Panc1 (cell line): ENCODE measurements around the gene LAP3. TPM values are rescaled to one million over a fixed set of nuclear protein-coding genes. Genes with fewer than 3 reads are reported as not detected.

Source experiments
- ATAC-seq: fragments of 200-7000 bp; cut with Tn5 transposase; 2 replicates; pipeline ENCODE4 v1.9.1; 2020; ENCODE audit warnings: mild to moderate bottlenecking, moderate library complexity
- BruUV-seq: library from RNA; stranded (reverse); fragments of 400-500 nt; replicated peaks from 2 replicates; lab custom pipeline; 2021; lab: Mats Ljungman, UMichigan
- CTCF ChIA-PET: fragments of 300-600 bp; sonication (Branson Sonifier 250); formaldehyde crosslinking; loops from one replicate; lab custom pipeline; 2022; ENCODE audit warnings: antibody characterized with exemption; lab: Charles Lee
- POLR2A ChIA-PET: fragments of 300-600 bp; sonication (Branson Sonifier 250); formaldehyde crosslinking; loops from one replicate; lab custom pipeline; 2022; ENCODE audit warnings: antibody characterized with exemption; lab: Charles Lee
- DNase-seq: peaks from one replicate; pipeline ENCODE4 v3.0.0-alpha.2; 2010; ENCODE audit warnings: low read depth, low spot score
- H3K27ac ChIP-seq: 2 replicates; pipeline ENCODE4 v1.5.1; 2011; ENCODE audit warnings: mild to moderate bottlenecking, low read length, inconsistent platforms
- H3K27me3 ChIP-seq: fragments of 200-500 bp; sonication (Bioruptor generic); 2 replicates; pipeline ENCODE4 v1.6.0; 2014; ENCODE audit warnings: low read length, inconsistent platforms; ENCODE audit not compliant: control insufficient read depth, insufficient read depth
- H3K36me3 ChIP-seq: fragments of 200-500 bp; sonication (Bioruptor generic); 2 replicates; pipeline ENCODE4 v1.5.1; 2014; ENCODE audit warnings: inconsistent platforms, mild to moderate bottlenecking, low read length, moderate library complexity; ENCODE audit not compliant: control insufficient read depth, insufficient read depth
- H3K4me1 ChIP-seq: 2 replicates; pipeline ENCODE4 v1.5.1; 2011; ENCODE audit warnings: inconsistent platforms, mild to moderate bottlenecking, low read length, moderate library complexity; ENCODE audit not compliant: control insufficient read depth, insufficient read depth
- H3K4me3 ChIP-seq, 2 experiments: 2 replicates each; pipeline ENCODE4 v1.5.1; 2011 to 2012; ENCODE audit warnings: low read depth in 2 of 2, low read length in 2 of 2, mild to moderate bottlenecking in 2 of 2, inconsistent platforms in 1 of 2, moderate library complexity in 1 of 2
- H3K9me3 ChIP-seq: fragments of 200-500 bp; sonication (Bioruptor generic); 2 replicates; pipeline ENCODE4 v1.5.1; 2014; ENCODE audit warnings: low read depth, mild to moderate bottlenecking, inconsistent platforms, low read length, moderate library complexity; ENCODE audit not compliant: control insufficient read depth, insufficient read depth
- CTCF ChIP-seq: fragments of 450-650 bp; IDR thresholded peaks from 2 replicates; pipeline ENCODE4 v1.5.1; 2017; ENCODE audit warnings: mild to moderate bottlenecking
- POLR2AphosphoS5 ChIP-seq: IDR thresholded peaks from 2 replicates; pipeline ENCODE4 v1.6.1; 2012; ENCODE audit warnings: mild to moderate bottlenecking, low read depth, low read length, moderate library complexity
- REST ChIP-seq, 2 experiments: IDR thresholded peaks; 2 replicates each; pipeline ENCODE4 v1.6.1; 2011 to 2012; ENCODE audit warnings: low read depth in 2 of 2, control low read depth in 1 of 2, low read length in 1 of 2, mild to moderate bottlenecking in 1 of 2, moderate library complexity in 1 of 2; ENCODE audit not compliant: insufficient read depth in 1 of 2
- SIN3A ChIP-seq: IDR thresholded peaks from 2 replicates; pipeline ENCODE4 v1.6.1; 2012; ENCODE audit warnings: low read depth, mild to moderate bottlenecking, low read length, moderate library complexity, borderline replicate concordance; ENCODE audit not compliant: insufficient read depth
- TCF7L2 ChIP-seq: IDR thresholded peaks from 2 replicates; pipeline ENCODE4 v1.6.1; 2011; ENCODE audit warnings: mild to moderate bottlenecking, low read depth, low read length, inconsistent platforms
- in situ Hi-C: cut with HindIII; loops from 2 replicates; pipeline ENCODE4 v1.10.0; 2016; ENCODE audit warnings: low sequenced_read_pairs, low pct_unique_long_range_greater_than_20kb
- intact Hi-C: fragments of 100-400 bp; cut with micrococcal nuclease; formaldehyde crosslinking; loops from one replicate; pipeline ENCODE4 v1.10.0; 2022; ENCODE audit not compliant: unreplicated experiment
- total RNA-seq: library from RNA; stranded (reverse); gene quantifications from one replicate; pipeline ENCODE4 v1.2.1, GENCODE V29; 2021; ENCODE audit not compliant: unreplicated experiment

Gene LAP3
- total RNA-seq, 1 experiment from 2014 or later = 51.4 TPM

- BruUV-seq = no TSS peak
- no peak overlapping the region for H3K27ac ChIP-seq
- DNase-seq (peak; percentile 5), ATAC-seq (no peak)
- H3K9me3 ChIP-seq = no peaks in the 10 kb centered on the region
- no peaks in the 10 kb centered on the region for H3K4me1 ChIP-seq
- H3K36me3 ChIP-seq = no peaks in the 10 kb centered on the region
- in situ Hi-C loops (no loop called here), intact Hi-C loops (loop anchor here (10.0 kb wide), 1 partner anchor 1051 kb away; no protein-coding TSS in a partner anchor)
- no peak for TF ChIP-seq REST (IDR thresholded peaks at IDR 0.05; ENCODE audit: insufficient read depth in 1 of 2, low read depth in 2 of 2, low read length in 1 of 2)
- TF ChIP-seq POLR2AphosphoS5 = no peak
- TF ChIP-seq CTCF = no peak
- no peak for TF ChIP-seq SIN3A
- TF ChIP-seq TCF7L2 = no peak
- CTCF ChIA-PET = no interaction called here
- H3K27me3 ChIP-seq = no peaks in the 10 kb centered on the region
- POLR2A ChIA-PET = interaction anchor here (0.5 kb wide), 1 partner anchor 1927 kb away, joined by 9 read pairs; no protein-coding TSS in a partner anchor
- no peak overlapping the region for H3K4me3 ChIP-seq
Measured at GRCh38 chr4:17544205-17544604, 32.8 kb upstream of the LAP3 start.

DNA sequence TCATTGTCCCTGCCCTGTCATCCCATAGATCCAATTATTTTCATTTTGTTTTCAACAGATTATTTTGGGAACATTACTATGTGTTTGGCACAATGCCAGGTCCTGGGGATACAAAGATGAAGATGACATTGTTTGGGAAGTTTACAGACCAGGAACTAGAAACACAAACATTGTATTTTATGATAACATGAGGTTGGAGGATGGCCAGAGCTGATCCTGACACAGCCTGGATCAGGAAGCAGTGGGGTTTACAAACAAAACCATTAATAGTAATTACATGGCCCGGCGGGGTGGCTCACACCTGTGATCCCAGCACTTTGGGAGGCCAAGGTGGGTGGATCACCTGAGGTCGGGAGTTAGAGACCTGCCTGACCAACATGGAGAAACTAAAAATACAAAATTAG, 32.2 kb upstream of the LAP3 start:
- ATAC-seq (no peak), DNase-seq (no peak)
- H3K27me3 ChIP-seq = no peaks in the 10 kb centered on the region
- intact Hi-C loops (loop anchor here (5.0 to 10.0 kb wide), 3 partner anchors 87 to 1050 kb away; no protein-coding TSS in a partner anchor), in situ Hi-C loops (no loop called here)
- no peak for TF ChIP-seq POLR2AphosphoS5
- TF ChIP-seq SIN3A = no peak
- TF ChIP-seq CTCF = no peak
- TF ChIP-seq REST (IDR thresholded peaks at IDR 0.05; ENCODE audit: insufficient read depth in 1 of 2, low read depth in 2 of 2, low read length in 1 of 2) = no peak
- TF ChIP-seq TCF7L2 = no peak
- no peaks in the 10 kb centered on the region for H3K4me1 ChIP-seq
- H3K36me3 ChIP-seq = no peaks in the 10 kb centered on the region
- no TSS peak for BruUV-seq
- ChIA-PET CTCF (no interaction called here), POLR2A (interaction anchor here (0.5 kb wide), 1 partner anchor 1928 kb away, joined by 9 read pairs; no protein-coding TSS in a partner anchor)
- H3K9me3 ChIP-seq = no peaks in the 10 kb centered on the region
- H3K27ac ChIP-seq = no peak overlapping the region
- no peak overlapping the region for H3K4me3 ChIP-seq
